GM10266 (cell line): ENCODE measurements around the gene MAPK12.

Experiments used
- DNase-seq: peaks from one replicate; pipeline ENCODE4 v3.0.0; 2012; ENCODE audit errors: extremely low spot score
- TF ChIP-seq, protein P1 (sequence below): IDR thresholded peaks from 2 replicates; pipeline ENCODE4 v1.5.1; 2012; ENCODE audit warnings: mild to moderate bottlenecking, low read depth; ENCODE audit not compliant: control insufficient read depth, insufficient read depth; ENCODE audit errors: missing control alignments

MAPK12 gene

DNA sequence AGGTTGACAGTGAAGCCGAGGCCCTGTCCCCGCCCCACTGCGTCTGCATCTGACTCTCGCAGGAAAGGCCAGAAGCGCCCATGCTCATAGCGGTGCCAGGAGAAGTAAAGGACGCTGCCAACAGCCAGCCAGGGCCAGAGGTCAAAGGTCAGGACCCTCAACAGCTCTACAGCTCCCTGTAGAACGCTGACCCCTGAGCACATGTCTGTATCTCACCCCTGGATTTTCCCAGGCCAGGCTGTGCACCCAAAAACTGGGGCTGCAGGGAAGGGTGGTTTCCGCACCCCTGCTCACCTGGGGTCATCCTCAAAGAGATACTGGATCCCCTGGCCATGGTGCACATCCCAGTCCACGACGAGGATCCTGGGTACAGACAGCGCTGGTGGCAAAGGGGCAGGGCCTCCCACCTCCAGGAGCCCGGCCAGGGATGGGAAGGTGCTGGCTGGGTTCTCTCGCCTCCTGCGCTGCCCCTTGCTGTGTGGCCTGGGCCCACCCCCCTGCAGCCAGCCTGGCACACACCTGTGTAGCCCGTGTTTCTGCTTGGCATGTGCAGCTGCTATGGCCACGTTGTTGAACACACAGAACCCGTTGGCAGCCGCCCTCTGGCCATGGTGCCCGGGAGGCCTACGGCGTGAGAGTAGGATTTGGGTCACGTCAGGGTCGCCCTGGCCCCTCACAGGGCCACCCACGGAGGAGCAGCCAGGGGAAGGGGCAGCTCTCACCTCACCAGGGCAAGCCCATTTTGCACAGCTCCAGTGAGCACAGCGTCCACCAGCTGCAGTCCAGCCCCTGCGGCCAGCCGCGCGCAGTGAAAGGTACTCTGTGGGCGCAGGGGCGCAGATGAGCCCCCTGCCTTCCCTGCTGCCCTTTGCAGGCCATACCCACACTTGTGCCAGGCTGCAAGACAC, 11.9 kb downstream of the MAPK12 start:
- no peak for DNase-seq
- TF ChIP-seq, protein P1, sequence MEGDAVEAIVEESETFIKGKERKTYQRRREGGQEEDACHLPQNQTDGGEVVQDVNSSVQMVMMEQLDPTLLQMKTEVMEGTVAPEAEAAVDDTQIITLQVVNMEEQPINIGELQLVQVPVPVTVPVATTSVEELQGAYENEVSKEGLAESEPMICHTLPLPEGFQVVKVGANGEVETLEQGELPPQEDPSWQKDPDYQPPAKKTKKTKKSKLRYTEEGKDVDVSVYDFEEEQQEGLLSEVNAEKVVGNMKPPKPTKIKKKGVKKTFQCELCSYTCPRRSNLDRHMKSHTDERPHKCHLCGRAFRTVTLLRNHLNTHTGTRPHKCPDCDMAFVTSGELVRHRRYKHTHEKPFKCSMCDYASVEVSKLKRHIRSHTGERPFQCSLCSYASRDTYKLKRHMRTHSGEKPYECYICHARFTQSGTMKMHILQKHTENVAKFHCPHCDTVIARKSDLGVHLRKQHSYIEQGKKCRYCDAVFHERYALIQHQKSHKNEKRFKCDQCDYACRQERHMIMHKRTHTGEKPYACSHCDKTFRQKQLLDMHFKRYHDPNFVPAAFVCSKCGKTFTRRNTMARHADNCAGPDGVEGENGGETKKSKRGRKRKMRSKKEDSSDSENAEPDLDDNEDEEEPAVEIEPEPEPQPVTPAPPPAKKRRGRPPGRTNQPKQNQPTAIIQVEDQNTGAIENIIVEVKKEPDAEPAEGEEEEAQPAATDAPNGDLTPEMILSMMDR: no peak

DNA sequence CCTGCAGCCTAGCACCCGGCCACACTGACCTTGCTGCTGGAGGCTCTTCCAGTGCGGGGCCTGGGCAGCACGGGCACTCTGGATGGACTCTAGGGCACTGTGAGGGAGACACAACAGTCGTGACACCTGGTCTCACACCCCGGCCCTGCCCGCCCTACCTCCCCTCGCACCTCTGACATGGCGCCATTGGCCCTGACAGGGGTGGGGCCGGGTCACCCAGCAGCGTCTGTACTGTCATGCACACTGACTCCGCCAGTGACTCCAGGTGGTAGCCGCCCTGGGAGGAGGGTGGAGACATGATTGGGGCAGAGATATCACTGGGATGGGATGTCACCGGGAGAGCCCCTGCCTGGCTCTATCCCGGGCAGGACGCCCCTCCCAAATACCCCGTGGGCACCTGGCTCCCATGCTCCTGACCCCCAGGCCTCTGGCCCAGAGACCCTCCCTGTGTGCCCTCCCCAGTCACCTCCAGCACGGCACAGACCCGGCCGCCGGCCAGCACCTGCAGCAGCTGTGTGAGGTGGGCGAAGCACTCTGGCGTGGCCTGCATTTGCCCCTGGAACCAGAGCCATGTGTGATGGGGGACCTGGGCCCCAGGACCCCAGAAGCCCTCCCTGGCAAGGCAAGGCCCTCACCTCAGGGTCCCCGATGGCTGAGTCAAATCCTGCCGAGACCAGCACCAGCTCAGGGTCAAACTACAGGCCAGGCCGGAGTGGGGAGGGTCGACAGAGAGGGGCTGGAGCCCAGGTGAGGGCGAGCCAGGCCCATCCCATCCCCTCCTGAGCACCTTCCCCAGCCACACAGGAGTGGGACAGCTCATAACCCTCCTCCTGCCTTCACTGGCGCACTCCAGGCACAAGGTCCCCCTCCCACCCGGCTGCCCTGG, 13.0 kb downstream of the MAPK12 start:
- no peak for DNase-seq
- TF ChIP-seq, protein P1: no peak

DNA sequence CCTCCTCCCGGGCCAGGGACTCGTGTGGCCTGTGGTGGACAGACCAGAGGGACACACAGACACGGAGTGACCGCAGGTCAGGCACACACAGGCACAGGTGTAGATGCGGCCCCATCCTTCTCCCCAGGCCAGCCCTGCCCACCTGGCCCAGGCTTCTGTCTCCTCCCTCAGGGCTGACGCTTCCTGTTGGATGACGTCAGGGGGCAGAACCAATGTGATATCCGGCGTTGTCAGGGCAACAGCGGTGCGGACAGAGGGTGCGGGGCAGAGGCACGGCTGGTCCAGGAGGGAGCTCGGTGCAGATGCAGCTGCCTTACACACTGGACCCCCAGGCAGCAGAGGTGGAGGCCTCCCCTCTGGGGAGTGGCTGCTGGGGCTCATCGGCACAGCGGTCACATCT, 13.7 kb downstream of the MAPK12 start:
- TF ChIP-seq, protein P1: no peak
- no peak for DNase-seq

DNA sequence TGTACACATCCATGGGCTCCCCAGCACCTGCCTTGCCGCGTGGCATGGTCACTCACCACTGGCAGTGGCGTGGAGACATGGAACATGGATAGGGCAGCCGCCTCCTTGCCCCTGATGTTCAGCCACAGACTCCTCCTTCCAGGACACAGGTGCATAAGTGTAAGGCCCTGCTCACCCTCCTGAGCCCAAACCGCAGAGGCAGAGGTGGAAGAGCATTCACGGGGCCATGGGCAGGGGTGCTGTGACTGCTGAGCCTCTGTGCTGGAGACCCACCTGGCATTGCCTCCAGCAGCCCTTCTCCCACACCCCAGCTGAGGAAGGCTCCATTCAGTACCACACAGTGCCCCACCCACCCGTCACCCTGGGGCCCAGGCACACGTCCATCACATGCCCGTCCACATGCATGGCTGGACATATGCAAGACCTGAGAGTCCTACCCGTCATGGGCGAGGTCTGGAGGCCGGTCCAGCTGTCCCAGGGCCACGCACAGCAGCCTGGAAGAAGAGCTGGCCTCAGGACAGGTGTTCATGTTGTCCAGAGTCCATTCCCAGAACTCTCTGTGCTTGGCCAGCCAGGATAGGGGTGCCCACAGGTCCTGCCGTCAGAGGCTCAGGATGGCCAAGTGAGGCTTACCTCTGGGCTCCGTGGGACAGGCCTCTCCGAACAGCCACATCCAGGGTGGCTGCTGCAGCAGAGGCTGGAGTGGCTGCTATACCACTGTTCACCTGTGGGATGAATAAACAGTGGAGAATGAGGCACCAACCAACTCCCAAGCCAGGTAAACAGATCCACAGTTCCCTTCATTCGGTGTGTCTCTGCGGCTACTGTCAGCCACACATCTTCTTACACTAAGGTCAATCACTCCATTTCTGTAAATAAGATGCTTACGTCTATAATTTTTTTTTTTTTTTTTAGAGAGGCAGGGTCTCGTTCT, 15.0 kb downstream of the MAPK12 start:
- TF ChIP-seq, protein P1: no peak
- no peak for DNase-seq

DNA sequence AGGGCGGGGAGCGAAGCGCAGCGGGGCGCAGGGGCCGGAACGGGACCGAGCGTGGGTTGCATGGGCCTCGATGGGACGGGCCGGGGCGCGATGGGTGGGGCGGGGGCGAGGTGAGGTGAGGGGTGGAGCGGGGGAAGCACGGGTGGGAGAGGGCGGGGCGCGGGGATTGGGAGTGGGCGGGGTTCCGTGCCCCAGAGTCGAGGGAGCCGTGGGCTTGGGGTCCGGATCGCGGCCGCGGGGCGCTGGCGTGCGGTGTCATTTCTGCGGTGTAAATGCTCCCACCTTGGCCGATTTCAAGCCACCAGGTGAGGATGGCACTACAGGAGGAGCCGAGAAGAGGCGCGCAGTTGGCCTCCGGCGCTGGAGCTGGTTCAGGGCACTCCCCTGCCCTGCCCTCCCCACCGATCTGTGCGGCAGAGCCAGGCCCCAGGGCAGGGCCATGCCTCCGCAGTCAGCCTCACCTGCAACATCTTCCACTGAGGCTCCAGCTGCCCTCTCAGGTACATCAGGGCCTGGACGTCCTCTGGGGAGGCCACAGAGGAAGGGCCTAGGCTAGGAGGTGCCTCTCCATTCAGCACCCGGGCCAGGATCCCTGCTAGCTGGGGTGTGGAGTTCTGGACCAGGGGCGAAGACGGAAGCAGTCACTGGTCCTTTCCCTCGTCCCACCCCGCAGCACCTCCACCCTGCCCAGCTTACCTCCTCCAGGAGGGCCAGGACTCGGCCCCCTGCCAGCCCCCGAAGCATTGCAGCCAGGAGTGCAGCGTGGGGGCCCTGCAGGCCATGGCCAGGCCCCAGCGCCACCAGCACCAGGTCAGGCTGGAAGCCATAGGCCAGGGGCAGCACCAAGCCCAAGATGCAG, 16.0 kb downstream of the MAPK12 start:
- TF ChIP-seq, protein P1: no peak
- no peak for DNase-seq

DNA sequence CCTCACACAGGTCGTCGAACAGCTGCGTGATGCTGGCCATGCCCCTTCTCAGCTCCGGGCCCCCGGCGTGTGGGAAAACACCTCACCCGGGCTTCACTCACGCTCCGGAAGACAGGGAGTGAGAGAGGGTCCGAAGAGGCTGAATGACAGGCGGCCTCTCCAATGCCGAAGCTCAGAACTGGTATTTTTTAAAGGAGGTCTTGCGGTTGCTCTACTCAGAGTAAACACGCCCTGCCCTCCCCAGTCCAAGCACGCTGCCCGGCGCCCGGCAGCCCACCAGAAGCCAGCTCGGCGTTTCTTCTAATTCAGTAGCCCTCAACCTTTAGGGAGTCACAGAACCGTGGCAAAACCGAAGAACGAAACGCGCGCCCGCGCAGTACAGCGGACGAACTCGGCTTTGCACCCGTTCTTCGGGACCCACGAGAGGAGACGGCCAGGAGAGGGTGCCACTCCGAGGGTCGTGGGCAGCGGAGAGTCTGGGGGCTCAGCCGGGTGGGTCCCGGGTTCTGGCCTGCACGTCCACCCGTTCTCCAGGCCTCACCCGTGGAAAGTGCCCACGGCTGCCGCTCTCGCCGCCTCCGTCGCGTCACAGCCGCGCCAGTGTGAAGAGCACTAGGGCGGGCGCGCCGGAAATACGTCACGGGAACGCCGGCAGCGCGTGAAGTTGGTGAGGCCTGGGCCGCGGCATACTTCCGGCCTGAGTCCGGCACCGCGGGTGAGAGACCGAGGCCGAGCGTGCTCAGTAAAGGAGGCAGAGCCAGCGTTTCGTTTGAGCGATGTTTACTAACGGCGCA, 16.9 kb downstream of the MAPK12 start, which contains the start of gene TUBGCP6:
TSS of gene TUBGCP6 (minus strand) at position 604 of the 794 bp plus-strand sequence. CDS start at position 40, 564 bp downstream.
- DNase-seq: peak; percentile 95
- TF ChIP-seq, protein P1: peak; percentile 1
